GM12878 (cell line): Measurements from ENCODE around the gene HOXA10.

Experiments used
- MXI1 ChIP-seq: fragments of 150-350 bp; IDR thresholded peaks from 2 replicates; pipeline ENCODE4 v1.6.1; 2011; ENCODE audit warnings: low read depth, mild to moderate bottlenecking, inconsistent platforms, low read length, improper control_type of control experiment
- ZNF384 ChIP-seq: IDR thresholded peaks from 2 replicates; pipeline ENCODE4 v1.6.1; 2012; ENCODE audit warnings: low read depth, mild to moderate bottlenecking, low read length, improper control_type of control experiment, borderline replicate concordance
- TF ChIP-seq, protein P1 (sequence below): fragments of 450-650 bp; formaldehyde crosslinking; IDR thresholded peaks from 2 replicates; pipeline ENCODE4 v1.5.0; 2022; ENCODE audit warnings: mild to moderate bottlenecking, missing genetic modification characterization

DNA sequence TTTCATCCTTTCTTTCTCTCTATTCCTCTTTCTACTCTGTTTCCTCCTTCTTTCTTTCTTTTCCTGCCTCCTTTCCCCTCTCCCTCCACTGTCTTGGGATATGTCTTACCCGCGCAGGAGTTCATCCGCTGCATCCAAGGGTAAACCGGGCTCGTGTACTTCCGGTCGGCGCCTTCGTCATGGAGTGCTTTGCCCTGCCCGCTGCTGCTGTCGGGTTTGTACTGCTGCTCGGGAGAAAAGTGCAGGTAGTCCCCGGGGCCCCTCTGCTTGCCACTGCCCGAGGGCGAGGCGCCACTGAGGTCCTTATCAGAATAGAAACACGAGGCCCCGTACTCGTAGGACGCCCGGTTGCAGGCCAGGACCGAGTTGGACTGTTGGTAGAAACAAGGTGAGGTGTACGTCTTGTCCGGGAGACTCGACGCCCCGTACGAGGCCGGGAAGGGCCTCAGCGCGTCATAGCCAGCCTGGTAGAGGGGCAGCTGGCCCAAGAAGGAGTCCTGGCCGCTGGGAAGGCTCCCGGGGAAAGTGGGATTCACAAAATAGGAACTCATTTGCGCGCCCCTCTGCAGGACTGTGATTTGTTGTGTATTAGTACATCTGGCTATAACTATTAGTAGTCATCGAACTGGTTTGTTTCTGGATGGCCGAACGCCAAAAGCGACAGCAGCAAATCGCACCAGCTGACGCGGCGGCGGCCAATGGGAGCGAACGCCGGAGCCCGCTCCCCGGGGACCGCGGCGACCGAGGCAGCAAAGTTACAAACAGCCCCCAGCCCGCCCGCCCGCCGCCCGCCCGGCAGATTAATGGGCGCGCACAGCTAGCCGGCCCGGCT is 26.7 kb downstream of the HOXA10 start, which contains the start of gene HOXA6:
- TF ChIP-seq MXI1, result no peak
- TF ChIP-seq ZNF384, result no peak
- TF ChIP-seq, protein P1, sequence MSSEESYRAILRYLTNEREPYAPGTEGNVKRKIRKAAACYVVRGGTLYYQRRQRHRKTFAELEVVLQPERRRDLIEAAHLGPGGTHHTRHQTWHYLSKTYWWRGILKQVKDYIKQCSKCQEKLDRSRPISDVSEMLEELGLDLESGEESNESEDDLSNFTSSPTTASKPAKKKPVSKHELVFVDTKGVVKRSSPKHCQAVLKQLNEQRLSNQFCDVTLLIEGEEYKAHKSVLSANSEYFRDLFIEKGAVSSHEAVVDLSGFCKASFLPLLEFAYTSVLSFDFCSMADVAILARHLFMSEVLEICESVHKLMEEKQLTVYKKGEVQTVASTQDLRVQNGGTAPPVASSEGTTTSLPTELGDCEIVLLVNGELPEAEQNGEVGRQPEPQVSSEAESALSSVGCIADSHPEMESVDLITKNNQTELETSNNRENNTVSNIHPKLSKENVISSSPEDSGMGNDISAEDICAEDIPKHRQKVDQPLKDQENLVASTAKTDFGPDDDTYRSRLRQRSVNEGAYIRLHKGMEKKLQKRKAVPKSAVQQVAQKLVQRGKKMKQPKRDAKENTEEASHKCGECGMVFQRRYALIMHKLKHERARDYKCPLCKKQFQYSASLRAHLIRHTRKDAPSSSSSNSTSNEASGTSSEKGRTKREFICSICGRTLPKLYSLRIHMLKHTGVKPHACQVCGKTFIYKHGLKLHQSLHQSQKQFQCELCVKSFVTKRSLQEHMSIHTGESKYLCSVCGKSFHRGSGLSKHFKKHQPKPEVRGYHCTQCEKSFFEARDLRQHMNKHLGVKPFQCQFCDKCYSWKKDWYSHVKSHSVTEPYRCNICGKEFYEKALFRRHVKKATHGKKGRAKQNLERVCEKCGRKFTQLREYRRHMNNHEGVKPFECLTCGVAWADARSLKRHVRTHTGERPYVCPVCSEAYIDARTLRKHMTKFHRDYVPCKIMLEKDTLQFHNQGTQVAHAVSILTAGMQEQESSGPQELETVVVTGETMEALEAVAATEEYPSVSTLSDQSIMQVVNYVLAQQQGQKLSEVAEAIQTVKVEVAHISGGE (CRISPR knock-in tag), result no peak
